GM19193 (cell line): ENCODE measurements around the gene UTP14A.

ENCODE experiments used
- POLR2A ChIP-seq: IDR thresholded peaks from 4 replicates; pipeline ENCODE4 v1.6.1; 2011; ENCODE audit not compliant: insufficient read depth, insufficient read length; ENCODE audit errors: extremely low read depth

UTP14A gene

GRCh38 chrX:129934952-129935351 is 29.0 kb downstream of the UTP14A start:
- TF ChIP-seq POLR2A = no peak

GRCh38 chrX:129938081-129938480 is 32.1 kb downstream of the UTP14A start:
- TF ChIP-seq POLR2A = no peak

- TF ChIP-seq POLR2A = no peak
Observed at GRCh38 chrX:129939986-129940385, 34.0 kb downstream of the UTP14A start.

- no peak for TF ChIP-seq POLR2A
Observed at GRCh38 chrX:129940721-129941120, 34.8 kb downstream of the UTP14A start.

DNA sequence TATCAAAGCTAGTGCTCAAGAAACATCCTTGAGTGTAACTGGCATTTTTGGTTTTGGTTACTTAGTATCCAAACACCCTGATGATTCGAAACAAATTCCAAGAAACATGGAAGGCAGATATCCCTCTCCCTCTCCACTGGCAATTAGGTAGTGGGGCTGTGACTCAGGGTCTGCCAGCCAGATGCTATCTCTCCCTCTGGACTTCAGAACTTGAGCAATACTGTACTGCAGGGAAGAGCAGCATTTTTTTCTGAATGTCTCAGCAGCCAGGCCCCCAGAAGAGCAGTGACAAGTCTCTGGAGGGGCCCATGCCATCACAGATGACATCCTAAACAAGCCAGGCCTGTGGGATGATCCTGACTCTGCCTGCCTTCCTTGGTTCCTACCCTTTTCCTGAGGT is 39.2 kb downstream of the UTP14A start:
- no peak for TF ChIP-seq POLR2A

GRCh38 chrX:129953334-129953648 is 47.3 kb downstream of the UTP14A start:
- no peak for TF ChIP-seq POLR2A

GRCh38 chrX:129953881-129954280 is 47.9 kb downstream of the UTP14A start:
- no peak for TF ChIP-seq POLR2A

DNA sequence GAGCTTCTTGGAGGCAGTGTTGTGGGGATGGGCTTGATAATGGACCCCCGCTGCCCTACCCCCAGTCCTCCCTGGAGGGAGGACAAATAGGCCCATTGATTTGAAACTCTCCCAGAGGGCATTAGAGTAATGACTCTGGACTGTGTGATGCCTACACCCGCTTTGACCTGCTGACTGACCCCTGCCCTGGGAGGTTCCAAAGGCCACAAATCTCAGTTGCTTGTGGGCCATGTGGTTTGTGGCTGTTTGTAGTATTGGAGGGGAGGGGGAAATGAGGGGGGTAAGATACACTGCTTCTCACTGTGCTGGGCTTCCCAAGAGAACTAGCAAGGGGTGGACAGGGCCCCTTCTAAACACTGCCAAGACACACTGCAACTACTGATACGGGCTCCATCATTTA is 48.8 kb downstream of the UTP14A start:
- no peak for TF ChIP-seq POLR2A

DNA sequence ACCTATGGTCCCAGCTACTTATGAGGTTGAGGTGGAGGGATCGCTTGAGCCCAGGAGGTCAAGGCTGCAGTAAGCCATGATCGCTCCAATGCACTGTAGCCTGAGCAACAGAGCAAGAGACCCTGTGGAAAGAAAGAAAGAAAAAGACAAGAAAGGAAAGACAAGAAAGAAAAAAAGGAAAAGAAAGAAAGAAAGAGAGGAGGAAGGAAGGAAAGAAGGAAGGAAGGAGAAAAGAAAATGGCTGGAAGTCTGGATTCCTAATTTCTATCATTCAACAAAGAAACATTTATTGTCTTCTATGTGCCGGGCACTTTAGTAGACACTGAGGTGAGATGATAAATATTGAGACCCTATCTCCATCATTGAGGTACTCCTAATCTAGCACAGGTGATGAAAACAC is 49.7 kb downstream of the UTP14A start:
- no peak for TF ChIP-seq POLR2A

DNA sequence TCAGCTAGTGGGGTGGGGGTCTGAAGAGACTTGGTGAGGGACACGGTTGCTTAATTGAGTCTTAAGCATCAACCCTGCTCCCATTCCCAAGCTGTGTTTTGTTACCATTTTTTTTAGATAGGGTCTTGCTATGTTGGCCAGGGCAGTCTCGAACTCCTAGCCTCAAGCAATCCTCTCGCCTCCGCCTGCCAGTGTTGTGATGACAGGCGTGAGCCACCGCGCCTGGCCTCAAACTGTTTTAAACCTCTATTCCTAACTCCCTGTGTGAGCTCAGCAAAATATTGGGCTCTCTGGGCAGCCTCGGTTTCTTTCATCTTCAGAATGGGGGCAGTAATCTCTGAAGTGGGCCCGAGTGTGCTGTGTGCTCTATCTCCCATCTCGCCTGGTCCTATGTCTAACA is 50.2 kb downstream of the UTP14A start:
- no peak for TF ChIP-seq POLR2A

- no peak for TF ChIP-seq POLR2A
Observed at GRCh38 chrX:129956765-129957164, 50.8 kb downstream of the UTP14A start.

GRCh38 chrX:129957241-129958082 is 51.5 kb downstream of the UTP14A start:
- TF ChIP-seq POLR2A = peak; percentile 72

- TF ChIP-seq POLR2A = no peak
Observed at GRCh38 chrX:129958083-129958465, 52.1 kb downstream of the UTP14A start.

DNA sequence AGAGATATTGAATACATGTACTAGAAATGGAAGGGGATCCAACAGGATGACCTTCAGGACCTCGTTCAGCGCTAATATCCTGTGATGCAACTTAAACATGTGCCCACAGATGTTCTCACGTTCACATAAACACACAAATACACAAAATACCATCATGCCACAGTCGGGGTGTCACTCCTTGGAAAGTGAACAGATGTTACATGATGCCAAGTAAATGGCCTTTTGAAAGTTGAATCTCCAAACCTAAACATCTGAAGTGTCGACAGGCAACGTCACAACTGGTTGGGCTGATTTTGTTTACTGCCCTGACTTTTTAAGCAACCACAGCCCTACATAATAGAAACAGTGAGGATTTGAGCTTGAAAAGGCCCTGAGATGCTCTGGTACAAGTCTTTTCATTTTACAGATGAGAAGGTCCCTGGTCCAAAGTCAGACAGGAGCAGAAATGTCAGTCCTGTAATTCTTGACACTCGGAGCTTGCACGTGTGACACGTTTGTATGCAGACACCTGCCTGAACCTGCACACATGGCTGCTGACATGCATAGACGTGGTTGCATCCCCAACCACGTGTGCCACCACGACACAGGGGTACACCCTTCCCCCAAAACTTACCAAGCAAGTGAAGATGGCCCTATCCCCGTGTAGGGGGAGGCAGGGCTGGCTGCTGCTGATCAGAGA is 53.0 kb downstream of the UTP14A start:
- TF ChIP-seq POLR2A = no peak

- TF ChIP-seq POLR2A = no peak
Observed at GRCh38 chrX:129959493-129959832, 53.5 kb downstream of the UTP14A start.
